Sigmoid colon (tissue), 4 donors: ENCODE measurements around the gene ARL10.

Experiments used
- CTCF ChIP-seq, 4 experiments: fragments of 450-650 bp in 3 of 4; fragments of 200-600 bp in 1 of 4; IDR thresholded peaks; one replicate each; pipeline ENCODE4 v1.5.1; 2016 to 2019; ENCODE audit warnings: antibody characterized with exemption in 4 of 4, mild to moderate bottlenecking in 3 of 4, moderate library complexity in 2 of 4
- EP300 ChIP-seq, 4 donors: sonication (generic); formaldehyde crosslinking; IDR thresholded peaks; one replicate each; pipeline ENCODE4 v1.6.1; 2017; ENCODE audit warnings: antibody characterized with exemption in 4 of 4
- POLR2A ChIP-seq, 2 donors: fragments of 450-650 bp; IDR thresholded peaks; one replicate each; pipeline ENCODE4 v1.6.1; 2016; ENCODE audit warnings: antibody characterized with exemption in 2 of 2, mild to moderate bottlenecking in 2 of 2, moderate library complexity in 2 of 2
- POLR2AphosphoS5 ChIP-seq, 4 donors: sonication (generic); formaldehyde crosslinking; IDR thresholded peaks; one replicate each; pipeline ENCODE4 v1.6.1; 2017; ENCODE audit warnings: antibody characterized with exemption in 4 of 4

- no peak for TF ChIP-seq CTCF (IDR thresholded peaks at IDR 0.05)
- no peak for TF ChIP-seq POLR2AphosphoS5 (IDR thresholded peaks at IDR 0.05)
- no peak for TF ChIP-seq POLR2A (IDR thresholded peaks at IDR 0.05)
- no peak for TF ChIP-seq EP300 (IDR thresholded peaks at IDR 0.05)
These were observed 29.8 kb downstream of the ARL10 start for GRCh38 chr5:176394881-176395675.
